Astrocyte of the cerebellum (primary cell): ENCODE data around the gene ZMPSTE24.

Experiments used
- DNase-seq: peaks from one replicate; pipeline ENCODE4 v3.0.0-alpha.2; 2011; ENCODE audit warnings: low read depth
- H3K4me3 ChIP-seq: 2 replicates; pipeline ENCODE4 v1.5.1; 2011; ENCODE audit warnings: mild to moderate bottlenecking, low read depth, low read length, moderate library complexity
- CTCF ChIP-seq: IDR thresholded peaks from 2 replicates; pipeline ENCODE4 v1.5.1; 2012; ENCODE audit warnings: low read length, low read depth, moderate library complexity, mild to moderate bottlenecking; ENCODE audit errors: missing control alignments
- in situ Hi-C: cut with HindIII; loops from 2 replicates; pipeline ENCODE4 v1.10.0; 2017; ENCODE audit warnings: low sequenced_read_pairs

The ZMPSTE24 gene

GRCh38 chr1:40300249-40300567 is 42.2 kb downstream of the ZMPSTE24 start:
- DNase-seq: no peak
- in situ Hi-C loops: no loop called here
- TF ChIP-seq CTCF: no peak
- H3K4me3 ChIP-seq: no peak overlapping the region

GRCh38 chr1:40300651-40301050 is 42.6 kb downstream of the ZMPSTE24 start:
- H3K4me3 ChIP-seq: no peak overlapping the region
- no peak for DNase-seq
- in situ Hi-C loops: no loop called here
- no peak for TF ChIP-seq CTCF

- H3K4me3 ChIP-seq: no peak overlapping the region
- no peak for DNase-seq
- in situ Hi-C loops: no loop called here
- TF ChIP-seq CTCF: no peak
Measured at GRCh38 chr1:40301066-40301465, 43.0 kb downstream of the ZMPSTE24 start.

- in situ Hi-C loops: no loop called here
- no peak for TF ChIP-seq CTCF
- no peak for DNase-seq
Measured at GRCh38 chr1:40301541-40302299, 43.7 kb downstream of the ZMPSTE24 start.

GRCh38 chr1:40302475-40302874 is 44.4 kb downstream of the ZMPSTE24 start:
- in situ Hi-C loops: no loop called here
- DNase-seq: no peak
- H3K4me3 ChIP-seq: no peak overlapping the region
- no peak for TF ChIP-seq CTCF

More at GRCh38 chr1:40301541-40302299, 43.7 kb downstream of the ZMPSTE24 start:
- H3K4me3 ChIP-seq: no peak overlapping the region

GRCh38 chr1:40303051-40303771 is 45.2 kb downstream of the ZMPSTE24 start:
- no peak for TF ChIP-seq CTCF
- no peak overlapping the region for H3K4me3 ChIP-seq
- in situ Hi-C loops: no loop called here
- DNase-seq: no peak
